ENCODE results near the gene HTT.

GRCh38 chr4:3266076-3266475 is 191.6 kb downstream of the HTT start:
- no peak for TF ChIP-seq TAF1 (IDR thresholded peaks at IDR 0.05; ENCODE audit: control insufficient read depth, extremely low read depth, insufficient read depth, low read length, severe bottlenecking)
- no peak for TF ChIP-seq ETV6 (IDR thresholded peaks at IDR 0.05; ENCODE audit: borderline replicate concordance in 1 of 2, low read depth in 2 of 2, low read length in 1 of 2)
- no peak for TF ChIP-seq ETV6 (CRISPR knock-in tag; IDR thresholded peaks at IDR 0.05; ENCODE audit: borderline replicate concordance)
- no peak for TF ChIP-seq CHD1 (IDR thresholded peaks at IDR 0.05; ENCODE audit: low read length)
- no peak for TF ChIP-seq POLR2AphosphoS5 (IDR thresholded peaks at IDR 0.05; ENCODE audit: control insufficient read depth, insufficient read depth, low read depth, low read length)
- TF ChIP-seq SP1 (CRISPR knock-in tag; IDR thresholded peaks at IDR 0.05): no peak
- no peak for TF ChIP-seq TCF7 (IDR thresholded peaks at IDR 0.05; ENCODE audit: borderline replicate concordance)
- no peak for TF ChIP-seq NR3C1 (CRISPR knock-in tag; IDR thresholded peaks at IDR 0.05)
- no peak for TF ChIP-seq ZNF717 (CRISPR knock-in tag; IDR thresholded peaks at IDR 0.05)
- no peak for TF ChIP-seq EZH2 (IDR thresholded peaks at IDR 0.05; ENCODE audit: borderline replicate concordance, low read depth, low read length)
- TF ChIP-seq ZBTB11 (CRISPR knock-in tag; IDR thresholded peaks at IDR 0.05): no peak
- TF ChIP-seq TRIM24 (IDR thresholded peaks at IDR 0.05): no peak
- no peak for TF ChIP-seq MYC (IDR thresholded peaks at IDR 0.05; ENCODE audit: low read depth, low read length)
- no peak for TF ChIP-seq MYC (CRISPR knock-in tag; IDR thresholded peaks at IDR 0.05; ENCODE audit: borderline replicate concordance, low read depth)
